Ureter (tissue), 1 donor: ENCODE measurements around the gene HYAL1. TPM values are rescaled to one million over a fixed set of nuclear protein-coding genes. Genes with fewer than 3 reads are reported as not detected.

Experiments
- DNase-seq: peaks from one replicate; pipeline ENCODE4 v3.0.0-alpha.2; 2020; ENCODE audit warnings: low spot score
- total RNA-seq: library from RNA; stranded (reverse); gene quantifications from one replicate; pipeline ENCODE4 v1.2.4, GENCODE V29; 2023
- donor health status: DM: yes; HTN: yes; CAD: no.

The HYAL1 gene
- total RNA-seq, 1 donor from 2014 or later: 9.8 TPM

DNA sequence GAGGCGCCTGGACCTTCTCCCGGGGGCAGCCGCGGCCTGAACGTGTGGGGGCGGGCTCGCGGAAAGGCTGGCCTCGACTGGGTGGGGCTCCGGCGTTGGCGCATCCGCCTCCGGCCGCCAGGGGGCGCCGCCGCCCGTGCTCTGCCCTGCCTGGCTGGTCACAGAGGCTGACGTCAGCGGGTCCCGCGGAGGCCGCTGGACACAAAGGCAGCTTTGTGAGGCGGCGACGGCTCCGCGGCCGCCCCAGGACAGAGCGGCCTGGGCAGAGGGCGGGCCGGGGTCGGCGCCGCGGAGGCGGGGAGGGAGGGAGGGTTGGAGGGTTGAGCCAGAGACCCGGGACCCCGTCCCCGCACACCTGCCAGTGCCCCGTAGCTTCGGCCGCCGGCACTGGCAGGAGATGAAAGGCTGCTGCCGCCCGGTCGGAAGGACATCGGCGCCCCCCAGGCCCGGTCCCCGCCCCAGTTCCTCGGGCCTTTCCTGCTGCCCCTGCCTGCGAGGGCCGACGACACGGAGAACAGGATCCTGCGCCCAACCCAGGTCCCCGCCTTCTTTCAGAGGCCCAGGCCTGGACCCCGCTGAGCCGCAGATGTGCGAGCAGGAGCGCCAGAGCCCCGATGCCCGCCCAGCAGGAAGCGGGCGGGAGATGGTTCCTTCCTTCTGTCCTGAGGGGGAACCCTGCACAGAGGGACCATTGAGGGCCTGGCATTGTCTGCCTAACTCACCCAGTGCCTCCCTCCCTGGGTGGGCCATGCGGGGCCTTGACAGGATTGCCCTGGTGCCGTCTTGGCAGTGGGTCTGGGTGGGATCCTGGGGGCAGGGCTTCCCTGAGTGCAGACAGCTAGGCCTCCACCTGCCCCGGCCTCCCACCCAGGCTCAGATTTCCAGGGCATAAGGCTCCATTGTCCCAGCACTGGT lies 43.1 kb downstream of the HYAL1 start:
- DNase-seq: peak; percentile 93

DNA sequence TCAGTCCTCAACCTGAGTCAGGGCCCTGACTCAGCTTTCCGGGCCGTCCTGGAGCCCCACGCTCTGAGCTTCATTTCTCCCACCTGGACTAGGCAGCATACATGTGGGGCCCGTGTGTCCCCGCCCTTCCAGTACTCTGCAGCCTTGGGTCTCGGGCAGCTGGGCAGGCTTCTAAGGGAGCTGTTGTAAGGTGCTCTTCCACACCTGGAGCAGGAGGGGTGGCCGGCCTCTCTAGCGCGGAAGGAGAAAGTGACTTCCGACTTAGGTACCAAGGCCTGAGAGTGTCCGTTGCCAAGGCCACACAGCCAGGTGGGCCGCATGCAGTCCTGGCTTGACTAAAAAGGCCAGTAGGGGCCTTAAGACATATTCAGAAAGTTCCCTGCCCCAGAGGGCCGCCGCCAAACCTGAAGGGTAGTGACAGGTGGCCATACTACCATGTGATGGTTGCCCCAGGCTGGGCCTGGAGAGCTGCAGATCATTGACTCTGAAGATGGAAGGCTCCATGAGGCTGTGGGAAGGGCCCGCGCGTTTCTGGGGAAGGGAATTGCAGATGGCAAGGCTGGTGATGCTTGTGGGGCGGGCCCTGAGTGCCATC lies 43.8 kb downstream of the HYAL1 start:
- DNase-seq: no peak

DNA sequence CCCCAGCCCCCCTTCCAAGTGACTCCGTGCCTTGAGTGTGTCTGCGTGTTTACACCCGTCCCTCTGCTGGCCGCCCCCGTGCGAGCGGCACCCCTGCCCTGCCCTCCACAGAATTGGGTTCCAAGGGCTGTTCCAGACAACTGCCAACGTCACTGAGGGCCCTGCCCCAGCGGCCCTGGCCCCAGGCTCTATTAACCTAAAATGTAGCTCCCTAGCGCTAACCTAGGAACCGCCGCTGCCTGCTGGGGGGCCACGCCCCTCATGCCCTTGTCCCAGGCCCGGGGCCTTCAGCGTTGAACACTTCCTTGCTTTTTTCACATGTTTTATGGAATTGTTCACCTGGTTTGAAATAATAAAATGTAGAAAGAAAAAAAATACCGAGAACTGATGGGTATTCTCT lies 44.4 kb downstream of the HYAL1 start:
- DNase-seq: no peak

DNA sequence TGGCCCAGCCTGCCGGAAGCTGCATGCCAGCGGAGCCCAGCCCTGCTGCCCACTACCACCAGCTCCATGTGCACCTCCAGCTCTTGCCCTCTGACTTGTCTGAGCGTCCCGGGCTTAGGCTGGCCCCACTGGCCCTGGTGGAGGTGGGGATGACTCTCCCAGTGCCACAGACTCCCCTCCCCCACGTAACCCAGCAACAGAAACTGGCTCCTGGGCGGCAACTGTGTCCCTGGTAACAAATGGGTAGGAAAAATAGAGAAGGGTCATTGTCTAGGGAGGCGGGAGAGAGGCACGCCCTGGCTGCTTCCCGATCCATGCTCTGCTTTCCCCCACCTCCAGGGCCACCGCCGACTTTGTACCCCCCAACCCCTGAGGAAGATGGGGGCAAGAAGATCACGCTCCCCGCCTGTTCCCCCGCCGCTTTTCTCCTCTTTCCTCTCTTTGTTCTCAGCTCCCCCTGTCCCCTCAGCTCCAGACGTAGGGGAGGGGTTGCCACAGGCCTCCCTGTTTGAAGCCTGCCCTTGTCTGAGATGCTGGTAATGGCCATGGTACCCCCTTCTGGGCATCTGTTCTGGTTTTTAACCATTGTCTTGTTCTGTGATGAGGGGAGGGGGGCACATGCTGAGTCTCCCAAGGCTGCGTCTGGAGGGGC lies 45.2 kb downstream of the HYAL1 start:
- no peak for DNase-seq

DNA sequence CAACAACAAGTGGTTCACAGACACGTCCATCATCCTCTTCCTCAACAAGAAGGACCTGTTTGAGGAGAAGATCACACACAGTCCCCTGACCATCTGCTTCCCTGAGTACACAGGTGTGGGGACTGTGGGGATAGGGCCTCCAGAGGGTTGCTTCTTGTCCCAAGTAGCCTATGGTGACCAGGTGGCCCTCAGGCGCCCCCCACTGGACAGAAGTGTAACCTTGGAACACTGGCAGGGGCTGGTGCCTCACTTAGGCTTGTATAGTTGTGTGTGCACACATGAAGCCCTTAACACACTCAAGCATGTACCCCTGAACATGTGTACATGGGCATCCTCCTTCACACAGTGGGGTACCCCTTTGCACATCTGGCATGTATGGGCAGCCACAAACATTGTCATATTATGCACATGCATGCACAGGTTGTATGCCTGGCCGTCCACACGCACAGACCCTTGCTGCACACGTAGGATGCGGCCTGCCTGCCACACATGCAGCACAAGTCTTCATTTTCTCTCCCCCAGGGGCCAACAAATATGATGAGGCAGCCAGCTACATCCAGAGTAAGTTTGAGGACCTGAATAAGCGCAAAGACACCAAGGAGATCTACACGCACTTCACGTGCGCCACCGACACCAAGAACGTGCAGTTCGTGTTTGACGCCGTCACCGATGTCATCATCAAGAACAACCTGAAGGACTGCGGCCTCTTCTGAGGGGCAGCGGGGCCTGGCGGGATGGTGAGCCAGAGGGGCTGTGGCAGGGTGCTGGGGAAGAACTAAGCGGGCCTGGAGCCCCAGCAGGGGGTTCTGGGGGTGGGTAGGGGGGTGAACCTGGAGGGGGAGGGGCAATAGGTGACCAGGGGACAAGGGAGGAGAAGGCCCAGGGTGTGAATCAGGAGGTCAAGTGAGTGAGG lies 46.1 kb downstream of the HYAL1 start:
- DNase-seq: no peak

DNA sequence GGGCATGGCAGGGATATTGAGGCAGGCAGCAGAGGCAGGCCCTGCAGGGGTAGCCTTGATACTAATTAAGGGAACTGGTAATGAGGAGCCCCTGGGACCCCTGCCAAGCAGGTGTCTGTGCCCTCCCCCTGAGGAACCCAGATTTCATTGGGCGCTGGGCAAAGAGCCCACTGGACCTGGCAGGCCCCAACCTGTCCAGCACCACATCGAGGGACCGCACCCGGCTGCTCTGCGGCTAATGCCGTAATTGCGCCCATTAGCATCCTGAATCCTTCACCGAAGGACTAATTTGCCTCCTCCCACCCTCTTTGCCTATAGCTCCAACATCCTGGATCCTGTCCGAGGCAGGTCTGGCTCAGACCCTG lies 48.1 kb downstream of the HYAL1 start:
- DNase-seq: no peak

DNA sequence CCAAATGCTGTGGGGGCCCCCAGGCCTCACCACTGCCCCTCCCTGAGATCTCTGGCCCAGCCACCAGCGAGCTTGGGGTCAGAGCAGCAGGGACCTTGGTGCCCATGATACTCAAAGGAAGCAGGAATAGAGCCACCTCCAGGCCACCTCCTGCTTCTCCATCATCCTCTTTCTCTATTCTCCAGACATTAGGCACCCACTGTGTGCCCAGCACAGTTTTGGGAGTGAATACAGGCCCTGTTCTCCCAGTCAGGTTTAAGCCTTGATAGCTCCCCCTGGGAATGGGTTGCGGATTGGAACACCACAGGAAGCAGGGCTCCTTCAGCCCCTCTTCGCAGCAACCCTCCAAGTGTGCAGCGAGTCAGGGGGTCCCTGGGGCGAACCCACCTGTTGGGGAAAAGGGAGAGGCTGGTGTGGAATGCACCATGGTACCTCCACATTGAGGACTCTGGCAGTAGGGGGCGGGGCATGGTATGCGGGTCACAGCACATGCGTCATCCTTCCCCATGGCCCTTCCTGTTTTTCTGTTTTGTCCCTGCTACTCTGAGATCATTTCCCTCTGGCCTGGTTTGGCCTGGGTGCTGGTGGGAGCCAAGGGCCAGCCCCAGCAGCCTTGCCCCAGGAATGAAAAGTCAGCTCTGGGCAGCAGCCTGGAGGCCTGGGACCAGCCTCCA lies 48.7 kb downstream of the HYAL1 start:
- DNase-seq: no peak

DNA sequence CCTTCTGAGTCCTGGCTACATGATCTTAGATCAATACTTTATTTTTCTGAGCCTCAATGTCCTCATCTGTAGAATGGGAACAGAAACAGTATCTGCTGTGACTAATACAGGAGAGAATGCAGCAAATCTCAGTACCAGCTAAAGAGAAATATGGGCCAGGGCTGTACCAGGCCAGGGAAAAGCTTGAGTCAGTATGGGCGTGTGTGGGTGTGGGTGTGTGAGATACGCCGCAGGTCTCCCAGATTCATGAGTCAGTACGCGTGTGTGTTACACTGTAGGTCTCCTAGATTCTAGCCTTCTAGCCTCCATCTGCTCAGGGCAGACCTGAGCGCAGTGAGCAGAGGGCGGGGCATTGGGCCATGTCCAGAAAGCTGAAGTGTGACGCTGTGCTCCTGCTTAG lies 52.2 kb downstream of the HYAL1 start:
- no peak for DNase-seq

DNA sequence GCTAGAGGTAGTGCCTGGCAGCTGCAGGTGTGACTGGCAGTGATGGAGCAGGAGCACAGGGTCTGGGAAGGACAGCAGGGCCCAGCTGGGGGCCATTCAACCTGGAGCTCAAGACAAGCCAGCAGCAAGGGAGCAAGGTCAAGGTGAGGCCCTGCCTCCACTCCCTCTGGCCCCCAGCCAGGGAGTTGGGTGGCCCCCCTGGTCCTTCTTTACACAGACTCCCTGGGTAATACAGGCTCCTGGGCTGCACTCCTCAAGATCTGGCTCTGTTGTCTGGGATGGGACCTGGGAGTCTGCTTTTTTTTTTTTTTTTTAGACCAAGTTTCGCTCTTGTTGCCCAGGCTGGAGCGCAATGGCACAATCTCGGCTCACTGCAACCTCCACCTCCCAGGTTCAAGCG lies 52.9 kb downstream of the HYAL1 start:
- DNase-seq: no peak

Other genes with a start within 250 kb of the HYAL1 start
- 220 TPM for gene RBM5, start 214.7 kb downstream of the HYAL1 start, total RNA-seq
- gene SEMA3F, start 148.2 kb downstream of the HYAL1 start, total RNA-seq: 132 TPM
- gene GNAT1, start 112.0 kb downstream of the HYAL1 start, total RNA-seq: not detected
- gene SLC38A3, start 98.3 kb downstream of the HYAL1 start, total RNA-seq: 0.34 TPM
- 222 TPM for gene GNAI2, start 67.4 kb downstream of the HYAL1 start, total RNA-seq
- gene SEMA3B, start 34.4 kb downstream of the HYAL1 start, total RNA-seq: 18.2 TPM
- gene LSMEM2, start 24.5 kb downstream of the HYAL1 start, total RNA-seq: not detected
- gene IFRD2, start 11.1 kb downstream of the HYAL1 start, total RNA-seq: 104 TPM
- gene HYAL3, start 4.2 kb downstream of the HYAL1 start, total RNA-seq: 1.8 TPM
- 10.7 TPM for gene NAA80, start 4.2 kb downstream of the HYAL1 start, total RNA-seq
- gene HYAL2, start 19.2 kb upstream of the HYAL1 start, total RNA-seq: 87.9 TPM
- 24.7 TPM for gene TUSC2, start 24.6 kb upstream of the HYAL1 start, total RNA-seq
- 21.2 TPM for gene RASSF1, start 37.3 kb upstream of the HYAL1 start, total RNA-seq
- 0.26 TPM for gene ZMYND10, start 42.2 kb upstream of the HYAL1 start, total RNA-seq
- gene NPRL2, start 47.2 kb upstream of the HYAL1 start, total RNA-seq: 20.5 TPM
- gene CYB561D2, start 47.3 kb upstream of the HYAL1 start, total RNA-seq: 27.5 TPM
- gene TMEM115, start 55.9 kb upstream of the HYAL1 start, total RNA-seq: 30.4 TPM
- gene CACNA2D2, start 200.1 kb upstream of the HYAL1 start, total RNA-seq: 2.6 TPM